Measurements from ENCODE around the gene KRTAP5-8.

DNA sequence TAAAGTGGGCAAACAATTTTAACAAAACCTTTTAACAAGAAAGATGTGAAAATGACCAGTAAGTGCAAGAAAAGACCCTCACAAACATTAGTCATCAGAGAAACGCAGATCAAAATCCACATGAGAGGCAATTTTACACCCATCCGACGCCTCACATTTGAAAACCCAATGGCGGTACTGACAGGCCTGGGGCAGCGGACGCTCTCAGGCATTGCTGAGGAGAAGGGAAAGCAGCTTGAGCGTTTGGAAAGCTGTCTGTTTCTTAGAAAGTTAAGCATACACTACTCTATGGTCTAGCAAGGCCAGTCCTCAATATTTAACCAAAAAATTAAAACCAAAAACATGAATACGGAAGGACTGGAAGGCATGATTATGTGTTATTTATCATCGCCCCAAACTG is 2.0 kb upstream of the KRTAP5-8 start:
- TF ChIP-seq, protein P1, sequence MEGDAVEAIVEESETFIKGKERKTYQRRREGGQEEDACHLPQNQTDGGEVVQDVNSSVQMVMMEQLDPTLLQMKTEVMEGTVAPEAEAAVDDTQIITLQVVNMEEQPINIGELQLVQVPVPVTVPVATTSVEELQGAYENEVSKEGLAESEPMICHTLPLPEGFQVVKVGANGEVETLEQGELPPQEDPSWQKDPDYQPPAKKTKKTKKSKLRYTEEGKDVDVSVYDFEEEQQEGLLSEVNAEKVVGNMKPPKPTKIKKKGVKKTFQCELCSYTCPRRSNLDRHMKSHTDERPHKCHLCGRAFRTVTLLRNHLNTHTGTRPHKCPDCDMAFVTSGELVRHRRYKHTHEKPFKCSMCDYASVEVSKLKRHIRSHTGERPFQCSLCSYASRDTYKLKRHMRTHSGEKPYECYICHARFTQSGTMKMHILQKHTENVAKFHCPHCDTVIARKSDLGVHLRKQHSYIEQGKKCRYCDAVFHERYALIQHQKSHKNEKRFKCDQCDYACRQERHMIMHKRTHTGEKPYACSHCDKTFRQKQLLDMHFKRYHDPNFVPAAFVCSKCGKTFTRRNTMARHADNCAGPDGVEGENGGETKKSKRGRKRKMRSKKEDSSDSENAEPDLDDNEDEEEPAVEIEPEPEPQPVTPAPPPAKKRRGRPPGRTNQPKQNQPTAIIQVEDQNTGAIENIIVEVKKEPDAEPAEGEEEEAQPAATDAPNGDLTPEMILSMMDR (conservative IDR thresholded peaks at IDR 0.05 in 1 of 2, IDR thresholded peaks at IDR 0.05 in 1 of 2; ENCODE audit: low read depth in 1 of 2, low read length in 2 of 2): no peak
- TF ChIP-seq EZH2 (IDR thresholded peaks at IDR 0.05; ENCODE audit: low read length, missing control alignments): no peak

All from fibroblast of lung (primary cell).